Right atrium auricular region (tissue), 2 donors: ENCODE measurements around the gene TMEM255B. TPM values are rescaled to one million over a fixed set of nuclear protein-coding genes. Genes with fewer than 3 reads are reported as not detected.

Source experiments
- DNase-seq: peaks from one replicate; pipeline ENCODE4 v3.0.0-alpha.2; 2019; ENCODE audit warnings: low spot score
- H3K27ac ChIP-seq, 2 donors: fragments of 200-600 bp; sonication (generic); 1 replicate in 1 of 2; 2 replicates in 1 of 2; pipeline ENCODE4 v1.5.1; 2016 to 2019
- H3K27me3 ChIP-seq, 2 donors: fragments of 200-600 bp; sonication (generic); one replicate each; pipeline versions ENCODE4 v1.5.1 to v1.6.0; 2017 to 2019
- H3K36me3 ChIP-seq: fragments of 200-600 bp; sonication (generic); one replicate; pipeline ENCODE4 v1.5.1; 2016
- H3K4me1 ChIP-seq, 2 donors: fragments of 200-600 bp; sonication (generic); one replicate each; pipeline versions ENCODE4 v1.5.1 to v1.6.0; 2017 to 2019
- H3K4me3 ChIP-seq, 2 donors: fragments of 200-600 bp; sonication (generic); 1 replicate in 1 of 2; 2 replicates in 1 of 2; pipeline ENCODE4 v1.5.1; 2017 to 2019; ENCODE audit warnings: mild to moderate bottlenecking in 1 of 2, moderate library complexity in 1 of 2
- H3K9me3 ChIP-seq, 2 donors: fragments of 200-600 bp; sonication (generic); one replicate each; pipeline ENCODE4 v1.5.1; 2019
- CTCF ChIP-seq, 2 donors: fragments of 200-600 bp; sonication (generic); IDR thresholded peaks; one replicate each; pipeline ENCODE4 v1.5.1; 2019; ENCODE audit warnings: antibody characterized with exemption in 2 of 2
- total RNA-seq, 2 donors: library from RNA; depleted of rRNA; stranded (reverse); fragments of >200 nt; gene quantifications; one replicate each; pipeline ENCODE4 v1.1.0, GENCODE V29; 2016

Gene TMEM255B
- total RNA-seq, 2 donors from 2014 or later = 5.2 to 6.0 TPM

DNA sequence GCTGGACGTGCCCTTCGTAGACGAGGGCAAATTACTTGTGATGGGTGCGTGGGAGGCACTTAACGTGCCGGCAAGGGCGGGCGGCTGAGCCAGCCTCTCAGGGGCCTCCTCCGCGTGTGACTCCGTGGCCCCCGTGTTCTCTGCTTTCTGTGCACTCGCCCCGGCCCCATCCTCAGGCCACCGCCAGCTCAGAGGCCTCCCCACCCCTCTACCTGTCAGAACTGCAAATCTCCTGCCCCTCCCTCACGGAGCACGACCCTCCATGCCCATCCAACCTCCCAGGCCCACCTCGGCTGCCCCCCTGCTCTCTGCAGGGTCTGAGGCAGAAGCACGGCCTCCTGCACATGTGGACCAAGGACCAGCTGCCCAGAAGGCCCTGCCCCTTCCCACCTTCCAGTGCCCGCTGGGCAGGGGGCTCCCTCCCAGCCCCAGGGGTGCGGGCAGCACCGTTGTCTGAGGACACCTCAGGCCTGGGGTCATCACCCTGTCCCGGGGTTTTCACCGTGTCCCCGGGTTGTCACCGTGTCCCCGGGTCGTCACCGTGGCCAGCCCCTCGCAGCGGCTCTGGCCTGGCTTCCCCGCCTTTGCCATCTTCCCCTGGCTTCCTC is 44.5 kb downstream of the TMEM255B start:
- Histone ChIP-seq H3K4me1 (peaks cover 0 to 15% of the 10 kb centered on the region in 2 donors), H3K36me3 (no peaks in the 10 kb centered on the region), H3K27ac (no peak overlapping the region), H3K27me3 (no peaks in the 10 kb centered on the region), H3K9me3 (peaks cover 0 to 9% of the 10 kb centered on the region in 2 donors), H3K4me3 (no peak overlapping the region)
- TF ChIP-seq CTCF (IDR thresholded peaks at IDR 0.05) = no peak
- no peak for DNase-seq

- Histone ChIP-seq H3K4me3 (no peak overlapping the region), H3K27me3 (no peaks in the 10 kb centered on the region), H3K4me1 (peaks cover 0 to 15% of the 10 kb centered on the region in 2 donors), H3K9me3 (peaks cover 0 to 15% of the 10 kb centered on the region in 2 donors), H3K27ac (no peak overlapping the region), H3K36me3 (no peaks in the 10 kb centered on the region)
- DNase-seq = no peak
- no peak for TF ChIP-seq CTCF (IDR thresholded peaks at IDR 0.05)
Measured at GRCh38 chr13:113804017-113804702, 45.1 kb downstream of the TMEM255B start.

- TF ChIP-seq CTCF (IDR thresholded peaks at IDR 0.05) = no peak
- Histone ChIP-seq H3K4me3 (no peak overlapping the region), H3K4me1 (peaks cover 0 to 15% of the 10 kb centered on the region in 2 donors), H3K27me3 (no peaks in the 10 kb centered on the region), H3K36me3 (no peaks in the 10 kb centered on the region), H3K9me3 (peaks cover 0 to 18% of the 10 kb centered on the region in 2 donors), H3K27ac (no peak overlapping the region)
- no peak for DNase-seq
Measured at GRCh38 chr13:113804703-113805430, 45.8 kb downstream of the TMEM255B start.

DNA sequence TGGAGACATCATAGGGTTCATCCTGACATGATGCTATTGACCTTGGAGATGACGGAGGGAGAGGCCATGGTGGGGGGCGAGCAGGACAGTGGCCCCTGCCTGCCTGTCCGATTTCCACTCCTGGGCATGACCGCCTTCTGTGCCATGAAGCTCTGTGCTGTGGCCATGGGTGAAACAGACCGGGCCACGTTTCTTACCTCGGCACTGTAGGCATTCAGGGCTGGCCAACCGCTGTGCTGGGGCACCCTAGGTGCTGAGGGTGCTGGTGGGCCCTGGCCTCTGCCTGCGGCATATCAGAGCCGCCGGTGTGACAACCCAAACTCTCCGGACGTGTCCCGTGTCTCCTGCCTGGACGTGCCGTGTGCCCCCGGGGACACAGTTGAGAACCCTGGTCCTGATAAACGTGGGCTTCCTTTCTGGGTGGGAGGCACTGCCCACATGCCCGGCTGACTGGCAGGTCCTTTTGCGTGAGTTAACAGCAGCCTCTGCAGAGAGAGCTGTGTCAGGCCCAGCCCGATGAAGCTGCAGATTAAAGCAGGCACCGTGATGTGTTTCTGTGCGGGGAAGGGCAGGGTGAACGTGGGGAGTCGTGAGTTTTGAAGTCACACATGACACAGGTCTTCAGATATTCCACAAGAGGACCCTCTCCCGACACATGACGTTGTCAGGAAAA is 46.5 kb downstream of the TMEM255B start:
- H3K27me3 ChIP-seq = no peaks in the 10 kb centered on the region
- H3K4me3 ChIP-seq = no peak overlapping the region
- H3K27ac ChIP-seq = no peak overlapping the region
- TF ChIP-seq CTCF (IDR thresholded peaks at IDR 0.05) = no peak
- H3K4me1 ChIP-seq = peaks cover 0 to 15% of the 10 kb centered on the region in 2 donors
- H3K9me3 ChIP-seq = peaks cover 0 to 18% of the 10 kb centered on the region in 2 donors
- no peaks in the 10 kb centered on the region for H3K36me3 ChIP-seq
- DNase-seq = no peak

GRCh38 chr13:113806104-113806471 is 47.1 kb downstream of the TMEM255B start:
- peaks cover 0 to 18% of the 10 kb centered on the region in 2 donors for H3K9me3 ChIP-seq
- no peak overlapping the region for H3K4me3 ChIP-seq
- peaks cover 0 to 15% of the 10 kb centered on the region in 2 donors for H3K4me1 ChIP-seq
- H3K27ac ChIP-seq = no peak overlapping the region
- no peaks in the 10 kb centered on the region for H3K36me3 ChIP-seq
- no peaks in the 10 kb centered on the region for H3K27me3 ChIP-seq
- no peak for DNase-seq
- no peak for TF ChIP-seq CTCF (IDR thresholded peaks at IDR 0.05)
